ENCODE measurements around the gene GFAP.

Gene GFAP

DNA sequence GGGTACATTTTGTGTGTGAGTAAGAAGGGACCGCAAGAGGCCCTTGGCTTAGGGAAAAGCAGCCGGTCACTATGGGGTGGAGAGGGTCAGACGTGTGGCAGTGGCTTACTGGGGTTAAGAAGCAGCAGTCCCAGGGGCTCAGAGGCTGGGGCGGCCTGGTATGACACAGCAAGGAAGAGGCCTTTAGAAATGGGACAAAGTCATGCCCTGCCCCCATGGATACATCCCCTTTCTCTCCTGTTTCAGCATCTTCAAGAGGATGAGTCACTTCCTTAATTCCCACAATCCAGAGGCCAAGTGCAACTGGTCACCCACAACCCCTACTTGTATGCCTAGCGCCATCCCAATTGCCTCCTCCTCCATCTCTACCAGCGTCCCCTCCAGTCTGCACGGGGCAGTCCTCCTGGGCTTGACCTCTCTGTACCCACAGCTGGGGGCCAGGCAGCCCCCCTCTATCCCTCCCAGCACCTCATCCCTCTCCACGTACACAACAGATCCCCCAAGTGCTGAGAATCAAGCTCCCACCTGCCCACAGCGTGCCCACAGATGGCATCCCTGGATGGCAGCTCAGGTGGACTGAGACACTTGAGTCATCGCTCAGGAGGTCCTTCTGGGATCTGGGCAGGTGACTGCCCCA, 9.2 kb downstream of the GFAP start:
- in situ Hi-C loops (cut with MboI; ENCODE audit: low pct_unique_long_range_greater_than_20kb, low sequenced_read_pairs, unreplicated experiment): no loop called here
- no peak for TF ChIP-seq CTCF (IDR thresholded peaks at IDR 0.05; ENCODE audit: extremely low read depth, insufficient read depth, missing control alignments)
- DNase-seq (ENCODE audit: low spot score): no peak

- TF ChIP-seq CTCF (IDR thresholded peaks at IDR 0.05; ENCODE audit: extremely low read depth, insufficient read depth, missing control alignments): no peak
- in situ Hi-C loops (cut with MboI; ENCODE audit: low pct_unique_long_range_greater_than_20kb, low sequenced_read_pairs, unreplicated experiment): no loop called here
- DNase-seq (ENCODE audit: low spot score): no peak
Measured at GRCh38 chr17:44905006-44906000, 10.0 kb downstream of the GFAP start.

DNA sequence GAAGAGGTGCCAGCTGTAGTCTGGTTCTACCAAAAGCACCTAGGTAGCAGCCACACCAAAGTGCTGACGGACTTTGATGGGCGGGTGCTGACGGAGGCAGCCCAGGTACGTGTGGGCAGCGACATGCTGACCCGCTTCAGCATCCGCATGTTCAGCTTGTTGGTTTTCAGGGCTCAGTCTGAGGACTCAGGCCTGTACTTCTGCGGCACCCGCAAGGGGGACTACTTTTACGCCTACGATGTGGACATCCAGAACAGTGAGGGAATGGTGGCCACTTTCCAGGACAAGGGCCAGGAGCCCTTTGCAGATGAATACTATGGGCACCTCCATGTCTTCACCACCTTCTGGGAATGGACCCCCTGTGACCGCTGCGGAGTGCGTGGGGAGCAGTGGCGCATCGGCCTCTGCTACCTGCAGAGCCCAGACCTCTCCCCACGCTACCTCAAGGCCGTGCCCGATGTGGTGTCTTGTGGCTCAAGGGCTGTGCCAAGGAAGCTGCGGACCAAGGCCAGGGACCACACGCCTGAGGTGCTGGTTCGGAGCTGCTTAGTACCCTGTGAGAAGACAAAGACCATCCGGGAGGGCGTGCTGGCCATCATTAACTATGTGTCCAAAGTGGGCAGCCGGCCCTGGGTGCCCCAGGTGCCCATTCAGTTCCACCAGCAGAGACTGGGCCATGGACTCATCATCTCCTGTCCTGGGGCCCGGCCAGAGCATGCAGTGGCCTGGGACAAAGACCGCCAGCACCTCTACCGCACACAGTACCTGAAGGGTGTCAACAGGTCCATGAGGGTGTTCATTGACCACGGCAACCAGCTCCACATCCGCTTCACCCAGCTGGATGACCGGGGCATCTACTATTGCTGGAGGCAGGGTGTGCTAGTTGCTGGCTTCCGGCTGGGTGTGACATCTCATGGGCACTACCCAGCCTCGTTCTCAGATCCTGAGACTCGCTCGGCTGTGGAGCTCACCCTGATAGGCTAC, 11.0 kb downstream of the GFAP start:
- no peak for DNase-seq (ENCODE audit: low spot score)
- in situ Hi-C loops (cut with MboI; ENCODE audit: low pct_unique_long_range_greater_than_20kb, low sequenced_read_pairs, unreplicated experiment): no loop called here

GRCh38 chr17:44903012-44903685, 12.2 kb downstream of the GFAP start:
- TF ChIP-seq CTCF (IDR thresholded peaks at IDR 0.05; ENCODE audit: extremely low read depth, insufficient read depth, missing control alignments): no peak
- in situ Hi-C loops (cut with MboI; ENCODE audit: low pct_unique_long_range_greater_than_20kb, low sequenced_read_pairs, unreplicated experiment): no loop called here
- no peak for DNase-seq (ENCODE audit: low spot score)

More for the DNA sequence above, 11.0 kb downstream of the GFAP start:
- TF ChIP-seq CTCF (IDR thresholded peaks at IDR 0.05; ENCODE audit: extremely low read depth, insufficient read depth, missing control alignments): no peak

DNA sequence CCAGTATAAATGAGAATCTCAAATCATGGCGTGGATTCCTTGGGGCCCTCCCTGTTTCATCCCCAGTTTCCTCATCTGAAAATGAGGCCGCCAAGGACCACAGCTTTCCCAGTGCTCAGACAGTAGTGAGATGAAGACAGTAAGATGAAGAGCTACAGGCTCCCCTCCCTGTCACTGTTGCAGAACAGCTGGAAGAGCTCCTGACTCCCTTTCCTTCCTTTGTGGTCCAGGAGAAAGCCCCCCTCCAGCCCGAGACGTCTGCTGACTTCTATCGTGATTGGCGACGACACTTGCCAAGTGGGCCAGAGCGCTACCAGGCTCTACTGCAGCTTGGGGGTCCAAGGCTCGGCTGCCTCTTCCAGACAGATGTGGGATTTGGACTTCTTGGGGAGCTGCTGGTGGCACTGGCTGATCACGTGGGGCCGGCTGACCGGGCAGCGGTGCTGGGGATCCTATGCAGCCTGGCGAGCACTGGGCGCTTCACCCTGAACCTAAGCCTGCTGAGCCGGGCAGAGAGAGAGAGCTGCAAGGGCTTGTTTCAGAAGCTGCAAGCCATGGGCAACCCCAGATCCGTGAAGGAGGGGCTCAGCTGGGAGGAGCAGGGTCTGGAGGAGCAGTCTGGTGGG, 13.1 kb downstream of the GFAP start:
- in situ Hi-C loops (cut with MboI; ENCODE audit: low pct_unique_long_range_greater_than_20kb, low sequenced_read_pairs, unreplicated experiment): no loop called here
- no peak for DNase-seq (ENCODE audit: low spot score)
- no peak for TF ChIP-seq CTCF (IDR thresholded peaks at IDR 0.05; ENCODE audit: extremely low read depth, insufficient read depth, missing control alignments)
